IPS DF 4.7 (cell line): ENCODE measurements around the gene DDI2.

ENCODE experiments used
- DNase-seq: peaks from one replicate; pipeline ENCODE4 v3.0.0-alpha.2; 2013; ENCODE audit warnings: low spot score; ENCODE audit errors: extremely low read depth

Gene DDI2

DNA sequence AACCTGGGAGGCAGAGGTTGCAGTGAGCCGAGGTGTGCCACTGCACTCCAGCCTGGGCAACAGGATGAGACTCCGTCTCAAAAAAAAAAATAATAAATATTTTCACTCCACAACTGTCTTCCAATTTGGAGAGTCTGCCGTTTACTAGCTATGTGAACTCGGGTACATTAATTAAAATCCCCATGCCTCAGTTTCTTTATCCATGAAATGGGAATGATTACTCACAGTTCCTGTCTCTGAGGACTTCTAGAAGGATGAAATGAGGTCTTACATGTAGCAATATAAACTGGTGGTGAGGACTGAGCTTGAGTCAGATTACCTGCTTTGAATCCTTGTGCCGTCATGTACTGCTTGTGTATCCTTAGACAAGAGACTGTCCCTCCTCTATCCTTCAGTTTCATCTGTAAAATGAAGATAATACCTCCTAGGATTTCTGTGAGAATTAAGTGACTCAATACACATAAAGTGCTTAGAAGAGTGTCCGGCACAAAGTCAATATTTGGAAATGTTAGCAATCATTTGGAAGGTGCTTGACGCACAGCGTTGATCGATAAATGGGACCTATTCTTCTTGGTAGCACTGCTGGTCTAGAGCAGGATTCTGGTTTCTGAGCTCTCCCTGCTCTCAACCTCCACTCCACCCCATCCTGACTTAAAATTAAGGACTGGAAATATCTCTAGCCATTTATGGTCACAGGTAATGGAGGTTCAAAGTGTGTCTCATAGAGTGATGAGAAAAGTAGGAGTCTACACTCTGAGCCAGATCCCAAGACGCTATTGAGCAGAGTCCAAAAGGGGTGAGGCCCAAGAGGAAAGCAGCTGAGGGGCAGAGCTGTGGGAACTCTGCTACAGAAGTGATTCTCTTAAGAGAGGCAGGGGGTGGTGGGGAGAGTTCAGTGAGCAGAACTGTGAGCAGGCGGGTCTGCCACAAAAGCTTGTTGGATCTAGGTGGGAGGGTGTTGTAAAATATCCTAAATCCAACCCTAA, 11.6 kb upstream of the DDI2 start:
- no peak for DNase-seq

DNA sequence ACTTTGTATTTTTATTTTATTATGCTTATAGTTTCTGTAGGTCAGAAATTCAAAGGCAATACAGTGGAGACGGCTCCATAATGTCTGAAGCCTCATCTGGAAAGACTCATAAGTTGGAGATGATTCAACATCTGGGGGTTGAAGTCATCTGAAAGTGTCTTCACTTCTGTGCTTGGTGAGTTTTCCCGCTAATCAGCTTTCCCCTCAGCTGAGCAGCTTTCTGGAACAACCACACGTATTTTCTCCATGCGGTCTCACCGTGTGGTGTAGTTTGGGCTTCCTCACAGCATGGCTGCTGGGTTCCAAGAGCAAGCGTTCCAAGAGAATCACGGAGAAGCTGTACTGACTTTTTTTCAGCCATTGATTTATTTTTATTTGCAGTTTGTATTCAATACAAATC, 7.6 kb upstream of the DDI2 start:
- DNase-seq, result no peak

DNA sequence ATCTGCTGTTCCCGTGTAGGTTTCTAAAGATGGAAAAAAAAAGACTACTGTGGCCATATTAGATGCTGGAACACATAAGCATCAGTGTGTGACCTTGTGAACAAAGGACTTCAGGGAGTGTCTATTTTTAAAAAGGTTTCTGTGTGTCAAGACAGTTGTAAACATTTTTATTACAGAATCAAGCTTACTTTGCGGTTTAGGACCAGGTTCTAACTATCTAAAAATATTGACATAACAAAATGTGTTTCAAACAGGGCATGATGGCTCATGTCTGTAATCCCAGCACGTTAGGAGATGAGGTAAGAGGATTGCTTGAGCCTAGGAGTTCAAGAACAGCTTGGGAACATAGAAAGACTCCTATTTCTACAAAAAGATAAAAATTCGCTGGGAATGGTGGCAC, 7.1 kb upstream of the DDI2 start:
- DNase-seq, result no peak

- no peak for DNase-seq
These were observed 685 bp upstream of the DDI2 start for GRCh38 chr1:15616373-15617172.

- no peak for DNase-seq
These were observed 908 bp downstream of the DDI2 start for GRCh38 chr1:15618077-15618654.

GRCh38 chr1:15618655-15619525, 1.6 kb downstream of the DDI2 start:
- no peak for DNase-seq

GRCh38 chr1:15620155-15620545, 2.9 kb downstream of the DDI2 start:
- DNase-seq, result no peak

DNA sequence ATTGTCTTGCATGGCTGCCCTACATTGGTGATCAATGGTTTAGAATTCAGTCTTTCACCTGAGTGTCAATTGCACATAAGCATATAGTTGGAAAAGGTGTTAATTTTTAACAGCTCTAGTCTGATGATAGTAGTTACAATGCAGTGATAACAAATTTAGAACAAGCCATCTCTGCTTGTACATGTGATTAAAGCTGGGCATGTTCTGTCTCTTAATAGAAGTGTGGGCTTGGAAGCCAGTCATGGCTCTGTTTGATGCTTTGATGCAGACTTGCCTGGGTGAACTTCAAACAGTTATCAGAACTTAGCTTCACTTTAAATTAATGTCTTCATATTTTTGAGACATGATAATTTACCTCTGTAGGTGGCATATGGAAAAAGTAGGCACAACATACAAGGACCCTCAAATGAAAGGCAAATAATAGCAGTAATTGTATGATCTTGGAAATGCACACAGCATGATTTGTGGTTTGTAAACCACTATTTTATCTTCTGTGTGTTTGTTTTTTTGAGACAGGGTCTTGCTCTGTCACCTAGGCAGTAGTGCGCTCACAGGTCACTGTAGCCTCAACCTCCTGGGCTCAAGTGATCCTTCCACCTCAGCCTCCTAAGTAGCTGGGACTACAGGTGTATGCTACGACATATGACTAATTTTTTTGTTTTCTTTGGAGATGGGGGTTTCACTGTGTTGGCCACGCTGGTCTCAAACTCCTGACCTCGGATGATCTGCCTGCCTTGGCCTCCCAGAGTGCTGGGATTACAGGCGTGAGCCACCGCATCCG, 3.8 kb downstream of the DDI2 start:
- no peak for DNase-seq

DNA sequence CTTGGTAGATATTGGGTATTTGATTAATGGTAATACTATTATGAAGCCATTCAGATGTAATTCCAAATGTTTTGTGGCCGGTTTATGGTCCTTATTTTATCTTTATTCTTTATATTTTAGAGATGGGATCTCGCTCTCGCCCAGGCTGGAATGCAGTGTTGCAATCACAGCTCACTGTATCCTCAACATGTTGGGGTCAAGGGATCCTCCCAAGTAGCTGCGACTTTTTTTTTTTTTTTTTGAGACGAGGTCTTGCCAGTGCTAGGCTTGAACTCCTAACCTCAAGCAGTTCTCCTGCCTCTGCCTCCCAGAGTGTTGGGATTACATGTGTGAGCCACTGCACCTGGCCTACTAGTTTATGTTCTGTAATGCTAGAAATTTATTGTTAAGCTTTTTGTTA, 4.7 kb downstream of the DDI2 start:
- DNase-seq, result no peak

GRCh38 chr1:15622712-15623373, 5.6 kb downstream of the DDI2 start:
- DNase-seq, result no peak

GRCh38 chr1:15623435-15623834, 6.2 kb downstream of the DDI2 start:
- no peak for DNase-seq

GRCh38 chr1:15624133-15624714, 7.0 kb downstream of the DDI2 start:
- DNase-seq, result no peak

DNA sequence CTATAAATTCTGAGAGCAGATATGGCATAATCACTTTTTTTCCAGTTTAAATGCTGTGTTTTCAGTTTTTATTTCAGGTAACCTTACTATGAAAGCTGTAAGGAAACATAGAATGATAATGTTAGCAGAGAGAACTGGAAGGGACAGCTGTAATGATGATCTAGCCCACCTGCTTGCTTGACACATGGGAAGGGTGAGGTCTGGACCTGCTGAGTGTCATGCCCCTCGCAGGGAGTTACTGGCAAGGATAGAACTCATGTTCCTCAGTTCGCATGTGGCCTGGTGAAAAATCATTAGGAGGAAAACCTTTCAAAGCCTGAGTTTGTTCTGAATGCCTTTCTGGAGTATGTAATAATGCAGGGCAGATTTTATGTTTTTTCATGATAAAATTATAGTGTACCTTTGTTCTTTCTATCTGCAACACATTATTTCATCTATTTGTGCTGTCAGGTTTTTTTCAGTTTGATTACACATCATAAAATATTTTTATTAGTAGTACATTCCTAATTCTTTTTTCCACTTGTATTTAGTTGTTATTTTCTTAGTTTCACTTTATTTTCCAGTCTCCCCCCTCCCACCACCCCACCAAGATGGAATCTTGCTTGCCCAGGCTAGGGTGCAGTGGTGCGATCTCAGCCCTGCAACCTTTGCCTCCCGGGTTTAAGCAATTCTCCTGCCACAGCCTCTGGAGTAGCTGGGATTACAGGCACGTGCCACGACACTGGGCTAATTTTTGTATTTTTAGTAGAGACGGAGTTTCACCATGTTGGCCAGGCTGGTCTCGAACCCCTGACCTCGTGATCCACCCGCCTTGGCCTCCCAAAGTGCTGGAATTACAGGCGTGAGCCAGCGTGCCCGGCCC, 8.0 kb downstream of the DDI2 start:
- DNase-seq, result no peak

DNA sequence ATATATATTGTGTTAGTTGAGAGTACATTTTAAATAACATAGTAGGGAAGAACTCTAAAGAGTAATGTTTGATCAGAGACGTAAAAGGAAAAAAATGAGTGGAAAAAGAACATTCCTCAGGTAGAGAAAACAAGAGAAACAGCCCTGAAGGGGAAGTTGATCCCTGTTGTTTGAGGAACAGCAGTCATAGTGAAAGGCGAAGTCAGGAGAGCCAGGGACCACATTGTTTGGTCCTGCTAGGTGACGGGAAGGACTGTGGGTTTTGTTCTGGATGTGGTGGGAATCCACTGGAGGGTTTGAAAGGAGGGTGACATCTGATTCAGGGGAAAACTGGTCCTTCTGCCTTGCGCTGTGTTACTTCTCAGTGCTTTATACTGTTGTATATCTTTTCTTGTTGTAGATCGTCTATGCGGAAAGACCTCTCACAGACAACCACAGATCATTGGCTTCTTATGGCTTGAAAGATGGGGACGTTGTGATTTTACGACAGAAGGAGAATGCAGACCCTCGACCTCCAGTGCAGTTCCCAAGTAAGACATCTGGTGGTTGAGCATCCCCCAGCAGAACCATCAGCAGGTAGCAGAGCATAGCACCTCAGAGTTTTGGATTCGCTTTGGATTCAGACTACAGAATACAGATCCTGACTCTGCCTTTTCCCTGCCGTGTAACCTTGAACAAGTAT, 9.2 kb downstream of the DDI2 start:
- DNase-seq, result no peak

DNA sequence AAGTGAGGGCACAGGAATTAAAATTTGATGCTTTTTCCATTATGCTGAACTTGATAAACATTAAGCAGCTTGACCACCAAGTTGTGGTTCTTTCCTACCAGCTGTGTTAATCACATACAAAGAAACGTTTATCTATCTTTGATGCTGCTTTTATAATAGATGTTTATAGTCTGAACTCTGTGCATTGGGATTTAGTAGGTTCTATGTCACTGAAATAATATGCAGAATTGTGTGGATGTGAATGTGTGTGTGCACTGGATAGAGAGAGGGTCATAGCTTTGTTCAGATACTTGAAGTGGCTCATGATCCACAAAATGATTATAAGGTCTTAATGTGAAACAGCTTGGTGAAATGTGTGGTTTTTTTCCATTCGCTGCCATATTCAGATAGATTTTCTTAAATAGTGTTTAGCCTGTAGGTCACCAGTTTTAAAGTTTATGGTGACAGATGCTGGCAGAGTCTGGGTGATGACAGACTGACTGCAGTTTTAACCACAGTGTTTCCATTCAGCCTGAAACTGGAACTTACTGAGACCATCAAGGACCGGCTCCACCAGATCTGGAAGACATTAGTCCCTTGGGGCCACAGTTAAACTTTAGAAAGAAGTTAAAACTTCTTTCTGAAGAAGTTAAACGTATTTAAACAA, 10.2 kb downstream of the DDI2 start:
- DNase-seq, result no peak

DNA sequence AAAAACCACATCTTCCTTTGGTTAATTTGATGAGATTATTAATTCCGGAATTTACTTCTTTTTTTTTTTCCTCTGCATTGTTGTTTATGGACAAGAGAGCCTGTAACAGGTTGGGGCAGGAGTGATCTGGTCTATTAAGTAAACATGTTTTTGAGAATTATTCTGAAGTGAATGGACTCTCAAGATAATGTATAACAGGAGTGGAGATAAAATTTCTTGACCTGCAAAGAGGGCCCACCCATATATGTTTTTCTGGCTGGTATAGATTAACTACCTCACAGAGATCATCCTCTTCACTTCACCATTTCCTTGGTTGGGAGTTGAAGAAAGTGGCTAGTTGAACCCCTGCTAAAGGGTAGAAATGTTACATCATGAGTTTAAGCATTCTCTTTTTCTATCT, 10.7 kb downstream of the DDI2 start:
- DNase-seq, result no peak

DNA sequence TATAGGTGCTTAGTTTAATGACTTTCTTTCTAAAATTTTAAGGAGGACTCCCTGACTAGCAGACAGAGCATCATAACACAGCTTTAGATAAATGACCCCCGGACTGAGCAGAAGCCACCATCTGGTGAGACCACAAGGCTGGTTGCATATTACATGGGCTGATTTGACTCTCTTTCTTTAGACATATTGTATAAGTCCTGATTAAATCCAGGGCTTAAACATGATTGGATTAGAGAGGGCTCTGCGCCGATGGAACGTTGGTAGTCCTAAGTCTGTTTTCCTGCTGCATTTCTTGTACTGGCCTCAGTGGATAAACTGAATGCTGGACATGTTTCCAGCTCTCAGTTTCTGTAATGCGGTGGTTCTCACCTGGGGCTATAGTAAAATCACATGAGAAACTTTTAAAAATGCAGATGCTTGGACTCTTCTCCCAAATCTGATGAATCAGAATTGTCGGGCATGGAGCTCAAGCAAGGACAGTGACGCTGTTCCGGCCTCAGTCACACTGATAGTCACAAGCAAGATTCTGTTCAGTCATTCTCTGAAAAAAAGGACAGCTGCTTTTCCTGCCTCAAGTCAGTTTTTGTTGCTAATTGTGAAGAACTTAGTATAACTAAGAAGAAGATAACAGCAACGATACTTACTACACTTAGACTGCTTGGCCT, 16.6 kb downstream of the DDI2 start:
- DNase-seq, result no peak
